DMS53 (cell line): ENCODE measurements around the gene PPP1R37.

Experiments used
- DNase-seq: peaks from one replicate; lab custom pipeline; 2025; lab: John Stamatoyannopoulos, UW

The PPP1R37 gene

GRCh38 chr19:45071545-45071938, 21.4 kb upstream of the PPP1R37 start:
- DNase-seq, result no peak

GRCh38 chr19:45071969-45072790, 20.8 kb upstream of the PPP1R37 start:
- no peak for DNase-seq

- DNase-seq, result no peak
Measured at GRCh38 chr19:45074744-45075300, 18.2 kb upstream of the PPP1R37 start.

GRCh38 chr19:45075301-45076028, 17.5 kb upstream of the PPP1R37 start:
- peak; percentile 85 for DNase-seq

- peak; percentile 92 for DNase-seq
Measured at GRCh38 chr19:45076029-45076850, 16.7 kb upstream of the PPP1R37 start, which contains the start of gene ZNF296. Gene ZNF296 (minus strand): TSS chr19:45076478. CDS start chr19:45076373, 105 bp downstream.

GRCh38 chr19:45076851-45077730, 15.9 kb upstream of the PPP1R37 start:
- no peak for DNase-seq

GRCh38 chr19:45078390-45079062, 14.5 kb upstream of the PPP1R37 start:
- peak; percentile 50 for DNase-seq

- peak; percentile 87 for DNase-seq
Measured at GRCh38 chr19:45079063-45079910, 13.7 kb upstream of the PPP1R37 start, which contains the start of gene GEMIN7. Gene GEMIN7 (plus strand): TSS chr19:45079260. CDS start chr19:45090115, 10,855 bp downstream.

GRCh38 chr19:45079911-45080370, 13.0 kb upstream of the PPP1R37 start:
- peak; percentile 46 for DNase-seq

- no peak for DNase-seq
Measured at GRCh38 chr19:45082170-45082569, 10.8 kb upstream of the PPP1R37 start.

- DNase-seq, result no peak
Measured at GRCh38 chr19:45086480-45086879, 6.5 kb upstream of the PPP1R37 start.

GRCh38 chr19:45087531-45087930, 5.4 kb upstream of the PPP1R37 start:
- DNase-seq, result no peak

- DNase-seq, result no peak
Measured at GRCh38 chr19:45090034-45090433, 2.9 kb upstream of the PPP1R37 start.

- no peak for DNase-seq
Measured at GRCh38 chr19:45090606-45091005, 2.4 kb upstream of the PPP1R37 start.

GRCh38 chr19:45091031-45091923, 1.7 kb upstream of the PPP1R37 start:
- DNase-seq, result peak; percentile 99

- no peak for DNase-seq
Measured at GRCh38 chr19:45094137-45094536, 1.2 kb downstream of the PPP1R37 start.

- no peak for DNase-seq
Measured at GRCh38 chr19:45094707-45095106, 1.7 kb downstream of the PPP1R37 start.
